Astrocyte (in vitro differentiated cells and primary cell): ENCODE measurements around the gene NUP210. TPM values are rescaled to one million over a fixed set of nuclear protein-coding genes. Genes with fewer than 3 reads are reported as not detected.
"Not testable (repeated sequence)": the region's sequence is repeated elsewhere in the genome, so short reads cannot be mapped to it uniquely, and the experiment has no call there.

Experiments used
- DNase-seq: peaks from one replicate; pipeline ENCODE4 v3.0.0-alpha.2; 2010; ENCODE audit warnings: low read depth
- FAIRE-seq: peaks from 2 replicates; lab custom pipeline; 2011; peaks lifted over from hg19 to GRCh38; lab: Jason Lieb, UNC
- H2AFZ ChIP-seq: 2 replicates; pipeline ENCODE4 v1.6.0; 2012; ENCODE audit warnings: low read depth, low read length, inconsistent platforms
- H3K27ac ChIP-seq: 2 replicates; pipeline ENCODE4 v1.5.1; 2011; ENCODE audit warnings: low read depth, low read length, inconsistent platforms
- H3K27me3 ChIP-seq: 2 replicates; pipeline ENCODE4 v1.6.0; 2011; ENCODE audit warnings: low read length, inconsistent platforms; ENCODE audit not compliant: insufficient read depth
- H3K36me3 ChIP-seq: 2 replicates; pipeline ENCODE4 v1.5.1; 2011; ENCODE audit warnings: low read length, inconsistent platforms; ENCODE audit not compliant: insufficient read depth
- H3K4me1 ChIP-seq: 2 replicates; pipeline ENCODE4 v1.5.1; 2011; ENCODE audit warnings: low read length, inconsistent platforms; ENCODE audit not compliant: insufficient read depth
- H3K4me2 ChIP-seq: 2 replicates; pipeline ENCODE4 v1.6.0; 2012; ENCODE audit warnings: low read length, inconsistent platforms
- H3K4me3 ChIP-seq: 2 replicates; pipeline ENCODE4 v1.5.1; 2011; ENCODE audit warnings: low read depth, mild to moderate bottlenecking, low read length, inconsistent platforms; ENCODE audit not compliant: insufficient read depth
- H3K79me2 ChIP-seq: 2 replicates; pipeline ENCODE4 v1.6.0; 2012; ENCODE audit warnings: mild to moderate bottlenecking, low read length, inconsistent platforms; ENCODE audit not compliant: insufficient read depth
- H3K9ac ChIP-seq: 2 replicates; pipeline ENCODE4 v1.6.0; 2012; ENCODE audit warnings: mild to moderate bottlenecking, low read length, inconsistent platforms
- H3K9me3 ChIP-seq: 2 replicates; pipeline ENCODE4 v1.5.1; 2012; ENCODE audit warnings: low read depth, mild to moderate bottlenecking, low read length, inconsistent platforms; ENCODE audit not compliant: insufficient read depth
- H4K20me1 ChIP-seq: 2 replicates; pipeline ENCODE4 v1.6.0; 2012; ENCODE audit warnings: low read length, inconsistent platforms; ENCODE audit not compliant: insufficient read depth
- H3K27ac Mint-ChIP-seq: one replicate; pipeline ENCODE4 v1.8.0; 2021; ENCODE audit warnings: mild to moderate bottlenecking, mixed read lengths; ENCODE audit not compliant: unreplicated experiment
- H3K27me3 Mint-ChIP-seq: one replicate; pipeline ENCODE4 v1.8.0; 2021; ENCODE audit warnings: low read depth, mixed read lengths; ENCODE audit not compliant: unreplicated experiment
- H3K36me3 Mint-ChIP-seq: one replicate; pipeline ENCODE4 v1.8.0; 2021; ENCODE audit warnings: low read depth, mixed read lengths; ENCODE audit not compliant: unreplicated experiment
- H3K4me1 Mint-ChIP-seq: one replicate; pipeline ENCODE4 v1.8.0; 2021; ENCODE audit warnings: low read depth, mixed read lengths; ENCODE audit not compliant: unreplicated experiment
- H3K4me3 Mint-ChIP-seq: one replicate; pipeline ENCODE4 v1.8.0; 2021; ENCODE audit warnings: mild to moderate bottlenecking, moderate library complexity, mixed read lengths; ENCODE audit not compliant: unreplicated experiment
- H3K9me3 Mint-ChIP-seq: one replicate; pipeline ENCODE4 v1.8.0; 2021; ENCODE audit warnings: mild to moderate bottlenecking, mixed read lengths; ENCODE audit not compliant: unreplicated experiment
- EZH2 ChIP-seq: IDR thresholded peaks from 2 replicates; pipeline ENCODE4 v1.6.1; 2012; ENCODE audit warnings: mild to moderate bottlenecking, low read length, inconsistent platforms; ENCODE audit not compliant: insufficient read depth
- total RNA-seq: library from RNA; stranded (reverse); gene quantifications from 2 replicates; pipeline ENCODE4 v1.2.1, GENCODE V29; 2021
- TF ChIP-seq, protein P1 (sequence below): IDR thresholded peaks from 2 replicates; pipeline ENCODE4 v1.5.1; 2011; ENCODE audit warnings: low read depth, mild to moderate bottlenecking, inconsistent platforms, low read length, moderate library complexity; ENCODE audit not compliant: insufficient read depth

NUP210 gene
- total RNA-seq, 1 donor from 2014 or later: 1.2 TPM

- H3K9ac ChIP-seq: no peak overlapping the region
- no peaks in the 10 kb centered on the region for H4K20me1 ChIP-seq
- H3K9me3 Mint-ChIP-seq: no peaks in the 10 kb centered on the region
- TF ChIP-seq EZH2: no peak
- TF ChIP-seq, protein P1, sequence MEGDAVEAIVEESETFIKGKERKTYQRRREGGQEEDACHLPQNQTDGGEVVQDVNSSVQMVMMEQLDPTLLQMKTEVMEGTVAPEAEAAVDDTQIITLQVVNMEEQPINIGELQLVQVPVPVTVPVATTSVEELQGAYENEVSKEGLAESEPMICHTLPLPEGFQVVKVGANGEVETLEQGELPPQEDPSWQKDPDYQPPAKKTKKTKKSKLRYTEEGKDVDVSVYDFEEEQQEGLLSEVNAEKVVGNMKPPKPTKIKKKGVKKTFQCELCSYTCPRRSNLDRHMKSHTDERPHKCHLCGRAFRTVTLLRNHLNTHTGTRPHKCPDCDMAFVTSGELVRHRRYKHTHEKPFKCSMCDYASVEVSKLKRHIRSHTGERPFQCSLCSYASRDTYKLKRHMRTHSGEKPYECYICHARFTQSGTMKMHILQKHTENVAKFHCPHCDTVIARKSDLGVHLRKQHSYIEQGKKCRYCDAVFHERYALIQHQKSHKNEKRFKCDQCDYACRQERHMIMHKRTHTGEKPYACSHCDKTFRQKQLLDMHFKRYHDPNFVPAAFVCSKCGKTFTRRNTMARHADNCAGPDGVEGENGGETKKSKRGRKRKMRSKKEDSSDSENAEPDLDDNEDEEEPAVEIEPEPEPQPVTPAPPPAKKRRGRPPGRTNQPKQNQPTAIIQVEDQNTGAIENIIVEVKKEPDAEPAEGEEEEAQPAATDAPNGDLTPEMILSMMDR: no peak
- H3K4me3 Mint-ChIP-seq: no peak overlapping the region
- H3K4me2 ChIP-seq: no peak overlapping the region
- no peaks in the 10 kb centered on the region for H3K9me3 ChIP-seq
- H3K79me2 ChIP-seq: no peaks in the 10 kb centered on the region
- H3K27me3 Mint-ChIP-seq: peaks cover 14% of the 10 kb centered on the region
- no peak overlapping the region for H3K27ac Mint-ChIP-seq
- no peak overlapping the region for H2AFZ ChIP-seq
- H3K36me3 Mint-ChIP-seq: peaks cover 2% of the 10 kb centered on the region
- no peaks in the 10 kb centered on the region for H3K27me3 ChIP-seq
- no peaks in the 10 kb centered on the region for H3K4me1 ChIP-seq
- no peaks in the 10 kb centered on the region for H3K36me3 ChIP-seq
- DNase-seq: no peak
- no peak for FAIRE-seq
- no peak overlapping the region for H3K4me3 ChIP-seq
- no peak overlapping the region for H3K27ac ChIP-seq
- H3K4me1 Mint-ChIP-seq: no peaks in the 10 kb centered on the region
Observed at GRCh38 chr3:13432093-13432492, 12.0 kb upstream of the NUP210 start.

- not testable (repeated sequence) for H3K4me1 ChIP-seq, H3K4me3 ChIP-seq, H3K27ac ChIP-seq, H3K79me2 ChIP-seq, H4K20me1 ChIP-seq, H3K27me3 ChIP-seq, H3K27ac Mint-ChIP-seq, H3K9ac ChIP-seq, H3K4me1 Mint-ChIP-seq, H3K36me3 ChIP-seq, H3K4me3 Mint-ChIP-seq, H3K9me3 ChIP-seq, H3K9me3 Mint-ChIP-seq, H3K36me3 Mint-ChIP-seq, H3K27me3 Mint-ChIP-seq, H2AFZ ChIP-seq, FAIRE-seq, DNase-seq, H3K4me2 ChIP-seq
Observed at GRCh38 chr3:13430411-13430875, 10.3 kb upstream of the NUP210 start.

DNA sequence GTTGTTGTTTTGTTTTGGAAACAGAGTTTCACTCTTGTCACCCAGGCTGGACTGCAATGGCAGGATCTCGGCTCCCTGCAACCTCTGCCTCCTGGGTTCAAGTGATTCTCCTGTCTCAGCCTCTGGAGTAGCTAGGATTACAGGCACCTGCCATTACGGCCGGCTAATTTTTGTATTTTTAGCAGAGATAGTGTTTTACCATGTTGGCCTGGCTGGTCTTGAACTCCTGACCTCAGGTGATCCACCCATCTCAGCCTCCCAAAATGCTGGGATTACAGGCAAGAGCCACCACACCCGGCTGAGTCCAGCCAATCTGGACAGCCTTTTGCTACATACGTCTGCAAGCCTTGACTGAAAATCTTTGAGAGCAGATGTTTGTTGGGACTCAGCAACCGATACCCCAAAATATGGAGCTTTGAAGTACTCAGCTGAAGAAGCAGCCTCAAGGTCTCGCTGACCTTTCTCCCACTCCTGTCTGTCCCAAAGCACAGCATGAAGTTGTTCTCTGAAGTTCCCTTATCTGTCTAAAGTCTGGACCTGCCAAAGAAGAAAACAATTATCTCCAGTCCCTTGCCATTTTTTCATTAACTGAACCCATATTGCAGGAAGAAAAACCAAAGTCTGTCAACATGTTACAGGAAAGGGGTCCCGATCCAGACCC is 9.6 kb upstream of the NUP210 start:
- Mint-ChIP-seq H3K4me3 (no peak overlapping the region), H3K36me3 (peaks cover 2% of the 10 kb centered on the region), H3K27me3 (peaks cover 6% of the 10 kb centered on the region), H3K4me1 (no peaks in the 10 kb centered on the region), H3K27ac (no peak overlapping the region), H3K9me3 (peaks cover 2% of the 10 kb centered on the region)
- FAIRE-seq (no peak), DNase-seq (no peak)
- no peaks in the 10 kb centered on the region for H3K9me3 ChIP-seq
- no peaks in the 10 kb centered on the region for H3K27me3 ChIP-seq
- no peak overlapping the region for H3K9ac ChIP-seq
- no peak overlapping the region for H3K27ac ChIP-seq
- H2AFZ ChIP-seq: no peak overlapping the region
- no peaks in the 10 kb centered on the region for H3K4me1 ChIP-seq
- TF ChIP-seq, protein P1: no peak
- TF ChIP-seq EZH2: no peak
- no peaks in the 10 kb centered on the region for H4K20me1 ChIP-seq
- H3K79me2 ChIP-seq: no peaks in the 10 kb centered on the region
- no peaks in the 10 kb centered on the region for H3K36me3 ChIP-seq
- no peak overlapping the region for H3K4me2 ChIP-seq
- no peak overlapping the region for H3K4me3 ChIP-seq

GRCh38 chr3:13428678-13429077 is 8.6 kb upstream of the NUP210 start:
- H3K79me2 ChIP-seq, H3K4me2 ChIP-seq, H3K9ac ChIP-seq, H3K9me3 Mint-ChIP-seq, H4K20me1 ChIP-seq, H2AFZ ChIP-seq, H3K36me3 Mint-ChIP-seq, H3K27ac ChIP-seq, H3K27ac Mint-ChIP-seq, DNase-seq, H3K9me3 ChIP-seq, FAIRE-seq, H3K4me3 Mint-ChIP-seq, H3K27me3 Mint-ChIP-seq, H3K4me1 ChIP-seq, H3K4me3 ChIP-seq, H3K36me3 ChIP-seq, H3K27me3 ChIP-seq, H3K4me1 Mint-ChIP-seq: not testable (repeated sequence)
